HG03159 (cell line): ENCODE data around the gene INO80C.

Experiments
- ATAC-seq: cut with Tn5 transposase; IDR thresholded peaks from one replicate; pipeline ENCODE4 v1.9.1; 2021; ENCODE audit warnings: mild to moderate bottlenecking, moderate library complexity; ENCODE audit not compliant: unreplicated experiment

The INO80C gene

DNA sequence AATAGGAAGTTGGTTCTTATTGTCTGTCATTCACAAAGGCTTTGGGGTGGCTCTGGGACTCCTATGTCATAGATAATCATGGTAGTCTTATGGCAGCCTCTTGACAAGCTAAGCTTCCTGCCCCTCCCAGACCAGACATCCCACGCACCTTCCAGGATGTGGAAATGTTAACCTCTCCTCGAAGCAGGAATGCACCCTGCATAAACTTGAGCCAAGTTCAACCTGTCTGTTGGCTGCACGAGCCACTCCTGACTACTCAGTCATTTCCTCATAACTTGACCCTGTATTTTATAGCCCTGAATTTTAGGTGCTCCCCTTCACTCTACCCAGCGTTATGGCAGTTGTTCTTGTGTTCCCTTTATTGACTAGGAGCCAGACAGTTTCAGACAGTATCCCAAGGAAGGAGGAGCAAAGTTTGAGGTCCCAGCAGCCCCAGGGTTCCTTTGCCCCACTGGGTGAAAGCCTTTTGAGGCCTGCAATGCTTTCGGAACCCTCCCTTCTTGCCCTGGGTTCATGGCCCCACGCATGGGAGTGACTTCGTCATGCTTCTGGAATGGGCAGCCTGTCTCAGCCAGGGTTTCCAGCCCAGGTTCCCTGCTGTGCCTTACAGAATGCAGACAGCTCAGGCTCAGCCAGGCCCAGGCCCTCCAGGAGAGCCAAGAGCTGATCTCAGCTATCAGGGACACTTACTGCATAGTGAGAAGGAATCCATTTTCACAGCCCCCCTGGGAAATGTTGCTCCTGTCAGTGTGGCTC, 15.6 kb upstream of the INO80C start:
- ATAC-seq: no peak

DNA sequence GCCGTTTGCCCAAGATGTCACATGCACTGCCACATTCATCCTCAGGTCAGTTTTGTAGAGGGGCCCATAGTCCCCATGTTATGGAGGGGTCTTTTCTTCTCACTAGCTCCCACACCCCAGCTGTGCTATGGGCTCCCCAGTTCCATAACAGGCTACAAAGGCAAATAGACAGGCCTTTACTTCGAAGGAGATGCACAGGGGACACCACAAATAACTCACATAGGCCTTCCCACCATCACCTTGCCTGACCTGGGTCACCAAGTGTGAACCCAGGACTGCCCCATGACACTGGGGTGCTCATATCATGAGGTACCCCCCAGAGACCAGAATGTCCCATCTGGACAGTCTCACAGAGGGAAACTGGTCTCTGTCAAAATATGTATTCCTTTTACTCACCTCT, 15.0 kb upstream of the INO80C start:
- no peak for ATAC-seq

DNA sequence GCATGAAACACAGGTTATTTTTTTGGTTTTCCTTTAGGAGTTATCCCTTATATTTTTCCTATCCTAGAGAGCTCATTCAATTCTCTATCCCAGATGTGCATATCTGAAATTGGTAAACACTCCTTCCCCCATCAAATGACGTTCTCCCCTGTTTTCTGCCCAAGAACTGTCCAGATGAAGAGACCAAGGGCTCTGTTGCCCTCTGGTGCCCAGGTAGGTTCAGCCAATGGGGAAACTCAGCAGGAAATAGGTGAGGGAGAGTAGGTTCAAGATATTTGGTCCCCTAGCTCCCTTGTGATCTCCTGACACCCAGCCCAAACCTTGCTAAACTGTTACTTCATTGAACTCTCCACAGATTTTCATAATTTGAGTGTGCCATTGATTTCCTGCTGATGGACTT, 14.1 kb upstream of the INO80C start:
- no peak for ATAC-seq

DNA sequence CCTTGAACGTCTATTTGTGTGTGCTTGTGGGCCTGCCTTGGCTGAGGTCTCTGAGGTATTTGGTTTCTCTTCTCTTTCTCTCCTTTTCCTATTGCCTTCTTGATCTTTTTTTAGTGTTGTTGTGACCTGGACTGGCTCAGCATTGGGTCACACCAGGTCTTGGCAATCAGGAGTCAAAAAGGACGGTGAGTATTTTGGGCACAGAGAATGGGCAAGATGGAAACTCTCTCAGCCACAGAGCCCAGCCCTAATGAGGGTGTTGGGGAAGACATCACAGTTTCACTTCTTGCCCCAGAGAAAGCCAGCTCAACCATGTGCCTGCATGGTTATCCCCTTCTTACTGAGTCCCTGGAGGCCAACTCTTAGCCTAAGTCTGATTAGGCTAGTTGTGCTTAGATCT, 13.7 kb upstream of the INO80C start:
- peak; percentile 72 for ATAC-seq

DNA sequence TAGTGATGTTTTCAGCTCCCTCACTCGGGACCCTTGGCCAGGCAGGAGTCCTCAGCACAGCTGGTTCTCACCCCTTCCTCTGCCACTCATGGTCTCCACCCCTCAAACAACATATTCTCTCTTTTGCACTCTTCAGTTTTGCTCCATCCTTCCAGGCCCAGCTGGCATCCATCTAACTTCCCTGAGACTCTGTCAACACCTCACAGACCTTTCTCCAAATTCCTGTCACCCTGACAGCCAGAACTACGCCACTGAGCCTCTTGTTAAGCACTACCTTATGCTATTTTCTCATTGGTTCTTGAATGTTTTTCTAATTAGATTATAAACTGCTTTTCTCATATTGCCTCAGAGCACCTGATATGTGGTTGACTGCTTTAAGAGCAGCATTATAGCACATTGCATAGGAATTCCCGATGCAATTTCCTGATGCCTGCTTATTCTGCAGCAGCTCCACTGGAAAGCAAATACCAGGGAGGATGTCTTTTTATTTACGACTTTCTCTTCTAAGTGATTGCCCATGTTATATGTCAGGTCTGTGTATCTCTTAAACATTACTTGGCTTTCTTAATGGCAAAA, 12.4 kb upstream of the INO80C start:
- no peak for ATAC-seq

DNA sequence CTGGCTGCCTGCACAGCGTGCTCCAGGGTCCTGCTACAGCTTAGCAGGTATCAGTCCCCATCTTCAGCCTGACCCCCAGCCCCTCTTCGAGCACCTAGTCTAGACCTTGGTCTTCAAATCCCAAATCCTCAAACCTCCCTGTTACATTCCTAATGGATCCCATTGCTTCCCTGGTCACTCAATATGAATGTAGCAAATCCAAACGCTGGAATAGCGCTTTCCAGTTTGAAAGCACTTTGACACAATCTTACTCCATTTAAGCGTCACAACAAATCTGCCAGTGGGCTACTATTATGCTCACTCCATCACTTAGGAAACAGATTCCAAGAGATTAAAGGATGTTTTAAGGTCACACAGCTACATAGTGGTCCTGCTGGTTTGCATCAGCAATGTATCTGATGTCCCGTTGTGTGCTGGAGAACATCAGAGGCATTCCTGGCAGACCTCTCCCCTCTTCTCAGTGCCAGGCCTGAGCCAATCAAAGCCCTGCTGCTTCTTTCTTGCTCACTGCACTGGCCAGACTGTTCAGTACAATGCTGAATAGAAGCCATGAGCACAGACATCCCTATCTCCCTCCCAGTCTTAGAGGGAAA, 11.1 kb upstream of the INO80C start:
- ATAC-seq: no peak

DNA sequence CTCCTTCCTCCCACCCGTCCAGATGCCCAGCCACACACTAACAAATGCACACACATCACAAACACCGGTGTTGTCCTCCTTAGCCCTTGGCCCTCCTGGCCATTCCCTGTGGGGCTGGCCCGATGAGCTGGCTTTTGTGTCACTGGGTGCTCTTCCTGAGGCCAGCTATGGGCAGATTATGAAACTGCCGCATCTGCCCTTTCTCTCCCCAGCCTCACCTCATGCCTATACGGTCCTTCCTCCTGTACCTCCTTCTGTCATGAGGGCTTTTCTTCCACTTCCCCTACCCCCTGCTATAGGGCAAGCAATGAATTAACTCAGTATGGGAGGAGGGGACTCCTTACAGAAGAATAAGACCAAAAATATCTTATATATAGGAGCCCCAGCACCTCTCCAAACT, 10.3 kb upstream of the INO80C start:
- no peak for ATAC-seq

DNA sequence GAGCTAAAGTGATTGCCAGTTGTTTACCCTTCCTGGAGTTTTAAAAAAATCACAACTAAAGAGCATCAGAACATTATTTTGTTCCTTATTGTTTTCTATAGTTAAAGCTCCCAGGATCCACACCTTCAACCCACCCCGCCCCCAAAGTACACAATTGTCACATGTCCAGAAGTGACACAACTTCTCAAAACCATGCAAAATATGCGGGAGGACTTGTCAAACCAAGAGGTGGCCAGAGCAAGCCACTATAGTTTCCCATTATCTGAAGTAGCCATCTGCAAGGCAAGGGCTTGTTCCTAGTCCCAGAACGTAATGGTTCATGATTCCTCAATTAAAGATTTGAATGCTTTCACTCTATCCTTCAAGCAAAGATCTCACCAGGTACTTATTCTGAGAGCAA, 9.9 kb upstream of the INO80C start:
- no peak for ATAC-seq

DNA sequence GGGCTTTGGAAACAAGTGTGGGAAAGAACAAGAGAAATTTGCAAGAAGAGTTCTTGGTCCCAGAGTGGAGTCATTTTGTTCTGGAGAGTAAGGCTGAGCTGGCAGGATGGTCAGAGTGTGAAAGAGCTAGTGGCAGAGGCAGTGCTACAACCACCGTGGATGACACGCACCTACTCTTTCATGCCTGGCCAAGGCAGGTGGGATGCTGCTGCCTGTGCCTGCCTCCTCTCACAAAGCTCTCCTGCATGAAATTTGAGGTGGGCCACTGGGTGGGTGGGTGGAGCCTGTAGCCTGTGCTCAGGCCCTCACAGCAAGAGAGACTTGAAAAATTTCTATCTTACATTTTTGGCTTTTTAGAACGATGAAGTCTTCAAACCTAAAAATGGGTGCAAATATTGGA, 9.4 kb upstream of the INO80C start:
- no peak for ATAC-seq

DNA sequence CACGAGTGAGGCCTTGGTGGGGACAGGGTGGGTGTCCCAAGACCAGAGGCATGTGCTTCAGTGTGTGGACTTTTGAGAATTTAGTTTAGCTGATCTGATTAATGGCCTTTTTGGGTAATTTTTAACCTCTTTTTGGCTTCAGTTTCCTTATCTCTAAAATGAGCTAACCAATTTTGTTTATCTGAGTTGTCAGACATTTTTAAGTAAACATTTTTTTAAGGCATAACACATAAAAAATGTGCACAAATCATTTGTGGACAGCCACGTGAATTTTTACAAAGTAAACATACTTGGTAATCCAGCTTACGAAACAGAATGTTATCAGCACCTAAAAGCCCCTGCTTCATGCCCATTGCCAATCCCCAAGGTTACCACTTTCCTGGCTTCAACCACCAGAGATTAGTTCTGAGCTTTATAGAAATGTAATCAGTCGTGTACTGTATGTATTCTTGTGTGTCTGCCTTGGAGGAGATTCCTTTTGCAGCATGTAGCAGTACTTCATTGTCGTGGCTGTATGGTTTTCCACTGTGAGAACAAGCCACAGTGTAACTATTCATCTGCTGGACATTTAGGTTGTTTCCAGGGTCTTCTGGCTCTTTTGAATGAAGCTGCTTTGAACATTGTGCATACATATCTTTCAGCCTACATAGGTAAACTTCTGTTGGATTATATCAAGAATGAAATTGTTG, 8.4 kb upstream of the INO80C start:
- ATAC-seq: no peak

DNA sequence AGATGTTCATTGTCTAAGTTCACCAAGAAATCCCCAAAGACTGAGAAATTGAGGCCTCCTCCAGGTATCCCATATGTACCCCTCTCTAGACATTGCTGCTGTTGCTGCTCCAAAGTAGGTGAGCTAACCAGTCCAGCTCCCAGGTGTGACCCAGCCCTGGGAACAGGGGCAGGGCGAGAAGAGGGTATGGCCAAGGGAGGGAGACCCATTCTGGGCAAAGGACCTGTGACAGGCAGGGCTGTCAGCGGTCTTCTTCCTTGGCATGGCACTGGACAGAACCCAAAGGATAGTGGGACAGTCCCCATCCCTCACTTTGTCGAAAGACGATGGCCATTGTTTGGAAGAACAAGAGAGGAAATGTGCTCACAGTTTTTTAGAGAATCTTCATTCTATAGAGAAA, 7.2 kb upstream of the INO80C start:
- no peak for ATAC-seq

DNA sequence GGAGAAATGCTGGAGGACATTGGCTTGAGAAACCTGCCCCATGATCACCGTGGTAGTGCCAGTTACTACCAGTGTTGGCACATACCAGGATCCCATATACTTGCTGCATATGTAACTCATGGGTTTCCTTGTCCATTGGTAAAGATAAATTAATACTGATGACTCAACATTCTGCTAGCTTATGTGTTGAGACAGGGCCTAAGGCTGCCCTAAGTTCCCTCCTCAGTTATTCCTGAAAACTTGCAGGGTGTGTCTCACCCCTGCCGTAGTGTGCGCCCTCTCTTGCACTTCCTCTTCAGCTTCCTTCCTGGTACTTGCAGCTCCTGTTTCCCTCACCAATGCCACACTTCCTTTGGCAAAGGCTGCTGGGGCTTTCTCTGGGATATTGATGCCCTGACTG, 4.3 kb upstream of the INO80C start:
- ATAC-seq: no peak

DNA sequence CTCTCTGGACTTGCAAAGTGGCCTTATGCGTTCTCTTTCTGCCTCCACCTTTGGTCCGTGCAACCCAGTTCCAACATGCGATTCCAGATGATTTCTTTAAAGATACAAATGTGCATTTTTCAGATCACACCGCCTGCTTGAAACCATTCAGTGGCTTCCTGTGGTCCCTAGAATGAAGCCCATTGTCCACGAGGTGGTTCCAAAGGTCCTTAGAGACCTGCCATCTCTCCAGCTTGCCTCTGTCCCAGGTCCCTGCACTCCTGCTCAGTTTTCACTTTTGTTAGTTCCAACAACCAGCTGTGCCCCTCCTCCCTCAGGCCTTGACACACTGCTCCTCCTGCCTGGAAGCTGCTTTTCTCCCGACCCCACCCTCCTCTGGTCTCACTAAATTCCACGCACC, 3.6 kb upstream of the INO80C start:
- ATAC-seq: no peak

DNA sequence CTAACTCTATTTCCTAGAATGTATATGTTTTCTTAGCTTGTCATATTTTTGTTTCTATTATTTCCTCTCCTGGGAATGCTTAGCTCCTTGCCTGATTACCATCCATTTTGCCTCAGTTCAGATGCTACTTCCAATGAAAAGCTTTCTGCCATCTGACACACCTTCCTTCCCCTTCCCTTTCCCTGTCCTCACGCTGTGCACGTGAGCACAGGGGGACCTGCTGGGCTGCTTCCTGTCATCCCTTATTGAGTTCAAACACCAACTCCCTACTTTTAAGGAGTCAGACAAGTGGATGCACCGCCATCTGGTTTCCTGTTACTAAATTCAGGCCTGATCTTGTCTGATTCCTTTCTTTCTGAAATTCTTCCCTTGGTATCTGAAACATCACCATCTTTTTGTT, 2.4 kb upstream of the INO80C start:
- no peak for ATAC-seq

DNA sequence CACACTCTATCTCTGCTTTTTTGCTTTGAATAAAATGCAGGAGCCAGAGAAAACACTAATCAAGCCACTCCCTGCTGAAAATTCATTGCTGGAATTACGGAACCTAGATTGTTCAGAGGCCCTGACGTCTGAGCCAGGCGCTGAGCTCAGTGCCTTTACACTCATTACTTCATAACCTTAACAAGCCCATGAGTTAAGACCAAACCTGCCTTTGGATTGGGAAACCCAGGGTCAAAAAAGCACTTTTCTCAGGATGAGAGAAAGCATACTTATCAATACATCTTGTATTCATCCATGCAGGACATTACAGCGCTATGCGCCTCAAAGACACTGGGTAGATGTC, 762 bp downstream of the INO80C start:
- peak; percentile 27 for ATAC-seq

DNA sequence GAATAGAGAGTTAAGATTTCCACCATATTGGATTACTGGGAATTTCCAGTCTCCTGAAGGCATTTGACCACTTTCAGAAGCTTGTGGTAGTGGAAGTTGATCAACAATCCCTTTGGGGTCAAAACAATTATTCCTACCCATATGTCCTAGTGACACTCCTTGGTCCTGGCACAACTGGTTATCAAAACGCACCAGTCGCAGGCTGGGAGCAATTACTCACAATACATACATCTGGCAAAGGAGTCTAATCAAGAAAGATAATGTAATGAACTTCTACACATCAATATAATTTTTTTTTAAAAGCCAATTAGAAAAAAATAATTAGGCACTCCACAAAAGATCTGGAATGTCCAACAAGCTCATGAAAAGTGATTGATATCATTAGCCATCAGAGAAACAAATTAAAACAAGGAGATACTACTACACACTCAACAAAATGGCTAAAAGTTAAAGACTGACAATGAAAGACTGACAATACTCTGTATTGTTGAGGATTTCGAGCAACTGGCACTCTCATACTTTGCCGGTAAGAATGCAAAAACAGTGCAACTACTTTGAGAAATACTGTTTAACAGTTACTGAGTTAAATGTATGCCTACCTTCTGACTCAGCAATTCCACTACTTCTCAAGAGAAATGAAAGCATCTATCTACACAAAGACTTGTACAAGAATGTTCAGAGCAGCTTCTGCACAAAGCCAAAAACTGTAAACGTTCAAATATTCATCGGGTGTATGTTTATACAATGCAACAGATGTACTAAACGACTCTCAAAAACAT, 2.0 kb downstream of the INO80C start:
- no peak for ATAC-seq

DNA sequence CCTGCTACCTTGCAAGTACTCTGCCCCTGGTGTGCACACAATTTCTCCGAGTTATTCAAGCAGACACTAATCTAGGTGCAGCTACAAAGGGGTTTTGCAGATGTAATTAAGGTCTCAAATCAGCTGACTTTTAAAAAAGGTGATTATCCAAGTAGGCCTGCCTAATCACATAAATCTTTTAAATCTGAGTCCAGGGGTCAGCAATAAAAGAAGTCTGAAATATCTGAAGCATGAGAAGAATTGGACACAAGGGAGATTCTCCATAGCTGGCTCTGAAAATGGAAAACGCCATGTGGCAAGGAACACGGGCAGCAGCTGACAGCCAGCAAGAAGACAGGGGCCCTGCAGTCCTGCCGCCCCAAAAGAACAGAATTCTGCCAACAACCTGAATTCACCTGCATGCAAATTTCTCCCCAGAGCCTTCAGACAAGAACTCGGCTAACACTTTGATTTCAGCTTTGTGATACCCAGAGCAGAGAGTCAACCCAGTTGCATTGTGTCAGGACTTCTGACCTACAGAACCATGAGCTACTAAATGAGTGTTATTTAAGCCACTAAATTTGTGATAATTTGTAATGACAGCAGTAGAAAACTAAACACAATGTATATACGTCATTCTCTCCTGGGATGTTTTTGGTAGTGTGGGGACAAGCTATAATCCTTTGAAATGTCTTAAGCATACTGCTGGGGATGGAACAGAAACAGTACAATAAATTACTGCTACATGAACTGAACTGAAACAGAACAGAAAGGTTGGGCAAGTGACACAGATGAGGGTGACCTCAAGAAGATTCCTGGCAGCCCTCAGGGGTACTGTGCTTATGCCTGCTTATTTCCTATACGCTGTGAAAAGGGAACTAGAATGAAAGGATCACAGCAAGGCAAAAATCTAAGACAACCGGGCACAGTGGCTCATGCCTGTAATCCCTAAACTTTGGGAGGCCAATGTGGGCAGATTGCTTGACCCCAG, 3.2 kb downstream of the INO80C start:
- no peak for ATAC-seq

DNA sequence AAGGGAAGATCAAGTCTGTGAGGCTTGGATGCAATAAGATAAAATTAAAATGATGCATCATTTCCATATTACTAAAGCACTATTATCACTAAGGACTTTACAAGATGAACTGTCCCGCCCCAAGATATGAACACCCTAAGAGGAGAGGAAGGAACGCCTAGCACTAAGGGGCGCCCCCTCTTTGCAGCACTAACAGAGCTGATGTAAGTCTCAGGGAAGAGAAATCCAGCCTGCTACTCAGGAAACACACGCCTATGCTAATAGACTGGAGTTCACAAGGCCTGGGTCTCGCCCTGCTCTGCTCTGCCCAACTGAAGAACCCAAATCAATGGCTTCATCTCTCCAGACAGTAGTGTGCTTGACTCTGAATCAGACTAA, 6.1 kb downstream of the INO80C start:
- no peak for ATAC-seq

DNA sequence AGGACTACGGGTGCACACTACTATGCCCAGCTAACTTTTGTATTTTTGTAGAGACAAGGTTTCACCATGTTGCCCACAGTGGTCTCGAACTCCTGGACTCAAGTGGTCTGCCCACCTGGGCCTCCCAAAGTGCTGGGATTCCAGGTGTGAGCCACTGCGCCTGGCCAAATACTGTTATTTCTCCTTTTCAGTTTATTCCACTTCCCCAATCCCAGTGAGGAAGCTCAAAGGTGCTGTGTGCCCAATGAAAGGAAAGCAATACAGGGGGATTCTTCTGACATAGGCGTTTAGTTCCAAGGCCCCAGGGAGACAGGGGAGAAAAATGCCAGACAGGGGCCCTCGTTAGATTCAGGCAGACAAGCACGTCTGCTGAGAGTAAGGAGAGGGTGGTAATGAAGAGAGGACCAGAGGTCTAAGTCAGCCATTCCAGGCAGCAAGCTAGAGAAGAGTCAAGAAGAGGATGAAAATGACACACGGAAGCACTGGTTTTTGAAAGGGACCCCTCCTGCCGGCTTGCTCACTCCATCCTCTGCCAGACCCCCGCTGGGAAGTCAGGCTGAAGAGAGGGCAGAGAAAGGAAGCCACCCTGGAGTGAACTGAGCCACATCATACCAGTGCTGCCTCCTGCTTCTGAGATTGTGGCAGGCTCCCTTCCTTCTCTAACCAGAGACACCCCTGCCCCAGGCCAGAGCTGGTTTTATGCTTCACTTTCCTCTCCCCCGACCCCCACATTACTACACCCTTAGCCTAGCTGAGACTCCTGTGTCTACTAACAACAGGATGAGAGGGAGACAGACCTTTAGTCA, 6.7 kb downstream of the INO80C start:
- no peak for ATAC-seq
